Gastroesophageal sphincter (tissue), 3 donors: ENCODE results near the gene HORMAD1.

ENCODE experiments used
- CTCF ChIP-seq, 4 experiments: fragments of 200-600 bp in 2 of 4; fragments of 450-650 bp in 2 of 4; sonication (generic) in 1 of 4; IDR thresholded peaks; one replicate each; pipeline ENCODE4 v1.5.1; 2017 to 2019; ENCODE audit warnings: antibody characterized with exemption in 4 of 4, mild to moderate bottlenecking in 2 of 4, moderate library complexity in 2 of 4
- EP300 ChIP-seq: sonication (generic); formaldehyde crosslinking; IDR thresholded peaks from one replicate; pipeline ENCODE4 v1.6.1; 2017; ENCODE audit warnings: antibody characterized with exemption, mild to moderate bottlenecking
- POLR2A ChIP-seq, 2 donors: fragments of 450-650 bp; IDR thresholded peaks; one replicate each; pipeline ENCODE4 v1.6.1; 2017; ENCODE audit warnings: antibody characterized with exemption in 2 of 2, mild to moderate bottlenecking in 2 of 2, moderate library complexity in 1 of 2
- POLR2AphosphoS5 ChIP-seq: sonication (generic); formaldehyde crosslinking; IDR thresholded peaks from one replicate; pipeline ENCODE4 v1.6.1; 2017; ENCODE audit warnings: antibody characterized with exemption

GRCh38 chr1:150718225-150718891 is 2.3 kb downstream of the HORMAD1 start:
- TF ChIP-seq CTCF (IDR thresholded peaks at IDR 0.05) (no peak), EP300 (no peak), POLR2A (IDR thresholded peaks at IDR 0.05) (no peak), POLR2AphosphoS5 (no peak)
